CD14-positive monocyte (primary cell): Measurements from ENCODE around the gene SRPRA. TPM values are rescaled to one million over a fixed set of nuclear protein-coding genes. Genes with fewer than 3 reads are reported as not detected.
A peak's percentile ranks its signal among the peaks of the same experiment; 100 is the strongest.

ENCODE experiments used
- DNase-seq, 3 donors: peaks; one replicate each; pipeline ENCODE4 v3.0.0-alpha.2; 2011 to 2022
- H2AFZ ChIP-seq: 2 replicates; pipeline ENCODE4 v1.6.0; 2012; ENCODE audit warnings: mild to moderate bottlenecking, low read depth, low read length, inconsistent platforms; ENCODE audit not compliant: insufficient read depth, poor library complexity, severe bottlenecking
- H3K27ac ChIP-seq, 2 donors: 1 replicate in 1 of 2; 2 replicates in 1 of 2; pipeline ENCODE4 v1.5.1; 2012 to 2013; ENCODE audit warnings: low read length in 2 of 2, control low read depth in 1 of 2, inconsistent platforms in 1 of 2, low read depth in 1 of 2, mild to moderate bottlenecking in 1 of 2
- H3K27me3 ChIP-seq, 2 donors: one replicate each; pipeline versions ENCODE4 v1.6.0 to v1.6.1; 2011 to 2013; ENCODE audit warnings: low read length in 2 of 2; ENCODE audit not compliant: control insufficient read depth in 2 of 2, insufficient read depth in 2 of 2
- H3K36me3 ChIP-seq, 2 donors: replicated peaks in 1 of 2; 1 replicate in 1 of 2; 2 replicates in 1 of 2; pipeline versions ENCODE4 v1.5.1 to v1.6.1; 2012 to 2013; ENCODE audit warnings: low read length in 2 of 2, control low read depth in 1 of 2, inconsistent platforms in 1 of 2, mild to moderate bottlenecking in 1 of 2; ENCODE audit not compliant: insufficient read depth in 2 of 2, control insufficient read depth in 1 of 2
- H3K4me1 ChIP-seq, 2 donors: 1 replicate in 1 of 2; 2 replicates in 1 of 2; pipeline versions ENCODE4 v1.5.1 to v1.6.1; 2012 to 2013; ENCODE audit warnings: low read length in 2 of 2, control low read depth in 1 of 2, inconsistent platforms in 1 of 2, mild to moderate bottlenecking in 1 of 2, moderate library complexity in 1 of 2; ENCODE audit not compliant: insufficient read depth in 2 of 2, control insufficient read depth in 1 of 2
- H3K4me2 ChIP-seq: replicated peaks from 2 replicates; pipeline ENCODE3; 2012; ENCODE audit warnings: low read length, moderate library complexity, mild to moderate bottlenecking; ENCODE audit not compliant: poor library complexity, severe bottlenecking; ENCODE audit errors: extremely low read depth
- H3K4me3 ChIP-seq, 3 experiments: fragments of 200-600 bp in 1 of 3; sonication (generic) in 1 of 3; replicated peaks in 1 of 3; 1 replicate in 2 of 3; 2 replicates in 1 of 3; pipeline ENCODE4 v1.5.1; 2011 to 2013; ENCODE audit warnings: low read length in 3 of 3, mild to moderate bottlenecking in 3 of 3, control low read depth in 2 of 3, low read depth in 2 of 3, inconsistent platforms in 1 of 3, moderate library complexity in 1 of 3
- H3K79me2 ChIP-seq: 2 replicates; pipeline ENCODE4 v1.6.0; 2012; ENCODE audit warnings: mild to moderate bottlenecking, control low read depth, inconsistent platforms, low read length, moderate library complexity; ENCODE audit not compliant: insufficient read depth
- H3K9ac ChIP-seq: 2 replicates; pipeline ENCODE4 v1.6.0; 2017; ENCODE audit warnings: low read length, mild to moderate bottlenecking; ENCODE audit not compliant: insufficient read depth, poor library complexity, severe bottlenecking
- H3K9me3 ChIP-seq, 2 donors: replicated peaks in 1 of 2; 1 replicate in 1 of 2; 2 replicates in 1 of 2; pipeline versions ENCODE4 v1.5.1 to v1.6.1; 2012 to 2013; ENCODE audit warnings: low read length in 2 of 2, control low read depth in 1 of 2; ENCODE audit not compliant: control insufficient read depth in 1 of 2, insufficient read depth in 1 of 2
- H4K20me1 ChIP-seq: 2 replicates; pipeline ENCODE4 v1.6.0; 2012; ENCODE audit warnings: mild to moderate bottlenecking, low read length, control low read depth, moderate library complexity; ENCODE audit not compliant: insufficient read depth
- H3K27ac Mint-ChIP-seq, 7 donors: one replicate each; pipeline ENCODE4 v1.8.0; 2020; ENCODE audit warnings: mild to moderate bottlenecking in 7 of 7, mixed read lengths in 7 of 7, moderate library complexity in 6 of 7, inconsistent platforms in 2 of 7
- H3K27me3 Mint-ChIP-seq, 3 donors: one replicate each; pipeline ENCODE4 v1.8.0; 2021 to 2022; ENCODE audit warnings: low read depth in 3 of 3, mild to moderate bottlenecking in 3 of 3, mixed read lengths in 3 of 3, moderate library complexity in 3 of 3, inconsistent platforms in 1 of 3
- H3K36me3 Mint-ChIP-seq, 2 donors: one replicate each; pipeline ENCODE4 v1.8.0; 2020; ENCODE audit warnings: mixed read lengths in 2 of 2, inconsistent platforms in 1 of 2, mild to moderate bottlenecking in 1 of 2
- H3K4me1 Mint-ChIP-seq: one replicate; pipeline ENCODE4 v1.8.0; 2020; ENCODE audit warnings: mild to moderate bottlenecking, mixed read lengths
- H3K4me3 Mint-ChIP-seq, 2 donors: one replicate each; pipeline ENCODE4 v1.8.0; 2020; ENCODE audit warnings: mild to moderate bottlenecking in 2 of 2, mixed read lengths in 2 of 2, moderate library complexity in 1 of 2
- H3K9me3 Mint-ChIP-seq, 7 donors: one replicate each; pipeline ENCODE4 v1.8.0; 2020 to 2022; ENCODE audit warnings: mixed read lengths in 7 of 7, mild to moderate bottlenecking in 6 of 7, moderate library complexity in 6 of 7, inconsistent platforms in 2 of 7
- CTCF ChIP-seq: fragments of 200-600 bp; IDR thresholded peaks from one replicate; pipeline ENCODE4 v1.8.0; 2022; ENCODE audit warnings: antibody characterized with exemption, mild to moderate bottlenecking
- WGBS: methylation state at CpG from one replicate; pipeline ENCODE4 v1.1.5; 2013; ENCODE audit warnings: missing lambda C conversion rate; ENCODE audit not compliant: insufficient coverage; 5-methylcytosine and 5-hydroxymethylcytosine counted together
- intact Hi-C, 2 donors: fragments of 100-400 bp; cut with micrococcal nuclease; formaldehyde crosslinking; loops; one replicate each; pipeline versions ENCODE4 v1.15.0 to v1.15.1; 2023
- polyA plus RNA-seq, 3 donors: library from polyadenylated mRNA; depleted of rRNA in 1 of 3; unstranded in 2 of 3; stranded (reverse) in 1 of 3; fragments of 300-500 nt in 2 of 3; fragments of >200 nt in 1 of 3; fragmentation: Illumina TruSeq in 2 of 3; gene quantifications; 1 replicate in 2 of 3; 2 replicates in 1 of 3; pipeline ENCODE4 v1.2.3, GENCODE V29; 2012 to 2021

SRPRA gene
- polyA plus RNA-seq, 3 donors, result 68.7 to 123 (median 87.6) TPM

GRCh38 chr11:126265811-126266210, 2.9 kb downstream of the SRPRA start:
- Histone ChIP-seq H3K4me1 (peaks cover 15 to 17% of the 10 kb centered on the region in 2 donors), H3K79me2 (peaks cover 43% of the 10 kb centered on the region), H2AFZ (no peak overlapping the region), H3K27ac (peak overlapping the region in 1 of 2 donors; percentile 99), H3K4me2 (no peak overlapping the region), H3K36me3 (peaks cover 64 to 68% of the 10 kb centered on the region in 2 donors), H3K4me3 (no peak overlapping the region), H3K9me3 (no peaks in the 10 kb centered on the region), H3K9ac (no peak overlapping the region), H4K20me1 (peaks cover 19% of the 10 kb centered on the region), H3K27me3 (no peaks in the 10 kb centered on the region)
- peaks cover 63% of the 10 kb centered on the region in 2 donors for H3K36me3 Mint-ChIP-seq
- intact Hi-C loops, result loop anchor here (5.0 kb wide), 2 partner anchors 54 to 674 kb away; partner anchors contain the start of genes FAM118B (in 1 of the 2), RPUSD4 (in 1 of the 2) and STT3A (in 1 of the 2)
- H3K4me3 Mint-ChIP-seq, result no peak overlapping the region
- H3K4me1 Mint-ChIP-seq, result peaks cover 18% of the 10 kb centered on the region
- peaks cover 0 to 1% (median 0%) of the 10 kb centered on the region in 3 donors for H3K27me3 Mint-ChIP-seq
- H3K9me3 Mint-ChIP-seq, result no peaks in the 10 kb centered on the region
- no peak for TF ChIP-seq CTCF
- peak overlapping the region in 4 of 7 donors; percentile 21 to 69 (median 58) for H3K27ac Mint-ChIP-seq
- WGBS, result 97% methylated on average over 5 of the region's 8 CpGs
- DNase-seq, result no peak

- TF ChIP-seq CTCF, result no peak
- H3K4me3 Mint-ChIP-seq, result no peak overlapping the region
- peak overlapping the region in 1 of 2 donors; percentile 18 for H3K27ac ChIP-seq
- peak overlapping the region in 2 of 7 donors; percentile 46 to 52 for H3K27ac Mint-ChIP-seq
- no peak for DNase-seq
- H3K4me2 ChIP-seq, result no peak overlapping the region
- H3K9ac ChIP-seq, result no peak overlapping the region
- 83% methylated on average over 2 of the region's 6 CpGs for WGBS
- peaks cover 69 to 85% of the 10 kb centered on the region in 2 donors for H3K36me3 ChIP-seq
- intact Hi-C loops, result loop anchor here in 1 of 2 donors (5.0 kb wide), 1 partner anchor 41 kb away; no protein-coding TSS in a partner anchor
- H2AFZ ChIP-seq, result no peak overlapping the region
- H3K9me3 ChIP-seq, result no peaks in the 10 kb centered on the region
- peaks cover 0 to 1% (median 0%) of the 10 kb centered on the region in 3 donors for H3K27me3 Mint-ChIP-seq
- no peak overlapping the region for H3K4me3 ChIP-seq
- peaks cover 69 to 73% of the 10 kb centered on the region in 2 donors for H3K36me3 Mint-ChIP-seq
- H3K27me3 ChIP-seq, result no peaks in the 10 kb centered on the region
- H3K4me1 ChIP-seq, result peaks cover 8% of the 10 kb centered on the region in 2 donors
- H3K9me3 Mint-ChIP-seq, result no peaks in the 10 kb centered on the region
- peaks cover 30% of the 10 kb centered on the region for H3K79me2 ChIP-seq
- H3K4me1 Mint-ChIP-seq, result peaks cover 14% of the 10 kb centered on the region
- peaks cover 19% of the 10 kb centered on the region for H4K20me1 ChIP-seq
Observed at GRCh38 chr11:126263489-126263888, 5.2 kb downstream of the SRPRA start.
